K562 (cell line): Measurements from ENCODE around the gene ASS1. TPM values are rescaled to one million over a fixed set of nuclear protein-coding genes. Genes with fewer than 3 reads are reported as not detected.
A peak's percentile ranks its signal among the peaks of the same experiment; 100 is the strongest.

Experiments used
- ATF7 ChIP-seq: fragments of 450-650 bp; IDR thresholded peaks from 2 replicates; pipeline ENCODE4 v1.7.1; 2014; ENCODE audit warnings: mild to moderate bottlenecking, moderate library complexity
- CREB3L1 ChIP-seq: fragments of 450-650 bp; IDR thresholded peaks from 2 replicates; pipeline ENCODE4 v1.6.1; 2014; ENCODE audit warnings: low read depth, mild to moderate bottlenecking, moderate library complexity, borderline replicate concordance
- CTBP1 ChIP-seq: fragments of 450-650 bp; IDR thresholded peaks from 2 replicates; pipeline ENCODE4 v1.6.1; 2016; ENCODE audit warnings: borderline replicate concordance
- CTCF ChIP-seq, 3 experiments: IDR thresholded peaks in 2 of 3; conservative IDR thresholded peaks in 1 of 3; 2 replicates each; pipeline ENCODE4 v1.5.1; 2011 to 2012; ENCODE audit warnings: low read length in 3 of 3, mild to moderate bottlenecking in 3 of 3, control low read depth in 2 of 3, improper control_type of control experiment in 1 of 3, inconsistent platforms in 1 of 3, low read depth in 1 of 3, mixed read lengths in 1 of 3, moderate library complexity in 1 of 3; ENCODE audit not compliant: insufficient read depth in 2 of 3
- E4F1 ChIP-seq: fragments of 250-450 bp; sonication (Bioruptor Pico); IDR thresholded peaks from 2 replicates; pipeline ENCODE4 v1.5.0; 2021; ENCODE audit warnings: mild to moderate bottlenecking, borderline replicate concordance
- FOXK2 ChIP-seq, 2 experiments: fragments of 450-650 bp; IDR thresholded peaks in 1 of 2; conservative IDR thresholded peaks in 1 of 2; 2 replicates each; pipeline ENCODE4 v1.6.1; 2016; ENCODE audit warnings: low read depth in 2 of 2, mild to moderate bottlenecking in 1 of 2
- HDAC1 ChIP-seq, 2 experiments: fragments of 450-650 bp; IDR thresholded peaks; 2 replicates each; pipeline ENCODE4 v1.6.1; 2016 to 2017; ENCODE audit warnings: inconsistent platforms in 1 of 2, mild to moderate bottlenecking in 1 of 2, moderate library complexity in 1 of 2
- JUNB ChIP-seq: fragments of 450-650 bp; formaldehyde crosslinking; conservative IDR thresholded peaks from 2 replicates; pipeline ENCODE4 v1.4.0; 2020; ENCODE audit warnings: mild to moderate bottlenecking
- KDM1A ChIP-seq, 2 experiments: fragments of 450-650 bp; IDR thresholded peaks; 2 replicates each; pipeline ENCODE4 v1.6.1; 2016; ENCODE audit warnings: mild to moderate bottlenecking in 2 of 2
- MYNN ChIP-seq, 2 experiments: sonication (generic); formaldehyde crosslinking in 1 of 2; IDR thresholded peaks; 2 replicates each; pipeline versions ENCODE4 v1.5.0 to v1.6.1; 2016 to 2020; ENCODE audit warnings: antibody characterized with exemption in 1 of 2, missing genetic modification reagents in 1 of 2
- NFIX ChIP-seq: fragments of 250-450 bp; sonication (Bioruptor Pico); IDR thresholded peaks from 2 replicates; pipeline ENCODE4 v1.4.0; 2020; ENCODE audit warnings: low read depth, mild to moderate bottlenecking, moderate library complexity
- NR2F6 ChIP-seq: fragments of 450-650 bp; formaldehyde crosslinking; IDR thresholded peaks from 2 replicates; pipeline ENCODE4 v1.4.0; 2020; ENCODE audit warnings: mild to moderate bottlenecking
- POLR2A ChIP-seq: fragments of 450-650 bp; conservative IDR thresholded peaks from 2 replicates; pipeline ENCODE4 v1.6.1; 2016
- SMAD2 ChIP-seq: fragments of 150-350 bp; IDR thresholded peaks from 2 replicates; pipeline ENCODE4 v1.6.1; 2014; ENCODE audit warnings: low read depth, mild to moderate bottlenecking, low read length
- polyA plus RNA-seq, 8 experiments: library from polyadenylated mRNA; depleted of rRNA in 4 of 8; stranded (reverse) in 5 of 8; unstranded in 3 of 8; fragments of >200 nt; fragmentation: Nextera tagmentation in 2 of 8; fragmentation: Illumina TruSeq in 1 of 8; extraction: Ambion mirVana in 2 of 8; extraction: Trizol in 1 of 8; gene quantifications; 2 replicates each; pipeline versions ENCODE4 v1.2.1 to v1.2.3, GENCODE V29; 2011 to 2014; ENCODE audit warnings: inconsistent platforms in 1 of 8, missing spikeins in 1 of 8
- total RNA-seq, 7 experiments: library from RNA; depleted of rRNA in 6 of 7; stranded (reverse); fragments of >200 nt in 6 of 7; fragmentation: Illumina TruSeq in 2 of 7; extraction: Trizol in 2 of 7; gene quantifications; 2 replicates each; pipeline versions ENCODE4 v1.2.1 to v1.2.3, GENCODE V29; 2011 to 2021; ENCODE audit warnings: low replicate concordance in 1 of 7

ASS1 gene
- total and polyA plus RNA-seq, 9 of the 15 experiments (the other 6 are each of a cell fraction or from before 2014, with no cell fraction given): 1.5 to 5.7 (median 3.7) TPM

GRCh38 chr9:130451509-130452388 is 7.0 kb downstream of the ASS1 start (continued):
- TF ChIP-seq NFIX: no peak; the same call in 1 of the 2 replicates
- TF ChIP-seq CTCF (IDR thresholded peaks at IDR 0.05 in 2 of 3, conservative IDR thresholded peaks at IDR 0.05 in 1 of 3; ENCODE audit: insufficient read depth in 2 of 3, low read depth in 1 of 3, low read length in 3 of 3): peak; percentile 32 to 65 (median 35)
- no peak for TF ChIP-seq FOXK2 (conservative IDR thresholded peaks at IDR 0.05 in 1 of 2, IDR thresholded peaks at IDR 0.05 in 1 of 2; ENCODE audit: low read depth in 2 of 2)
- TF ChIP-seq HDAC1 (IDR thresholded peaks at IDR 0.05): no peak
- TF ChIP-seq MYNN (IDR thresholded peaks at IDR 0.05): no peak
- TF ChIP-seq MYNN (CRISPR knock-in tag; IDR thresholded peaks at IDR 0.05): no peak
- no peak for TF ChIP-seq CREB3L1
- TF ChIP-seq POLR2A: no peak
- TF ChIP-seq E4F1 (CRISPR knock-in tag): no peak
- no peak for TF ChIP-seq SMAD2
- peak; percentile 98 for TF ChIP-seq ATF7
- peak; percentile 93 for TF ChIP-seq CTBP1
- peak; percentile 54 to 58; a peak in 2 of 4 replicates for TF ChIP-seq KDM1A (IDR thresholded peaks at IDR 0.05)
- peak; percentile 83 for TF ChIP-seq JUNB (CRISPR knock-in tag)
- no peak for TF ChIP-seq NR2F6
